ENCODE results near the gene CACHD1.
"Not testable (repeated sequence)": the region's sequence is repeated elsewhere in the genome, so short reads cannot be mapped to it uniquely, and the experiment has no call there.

Gene CACHD1

DNA sequence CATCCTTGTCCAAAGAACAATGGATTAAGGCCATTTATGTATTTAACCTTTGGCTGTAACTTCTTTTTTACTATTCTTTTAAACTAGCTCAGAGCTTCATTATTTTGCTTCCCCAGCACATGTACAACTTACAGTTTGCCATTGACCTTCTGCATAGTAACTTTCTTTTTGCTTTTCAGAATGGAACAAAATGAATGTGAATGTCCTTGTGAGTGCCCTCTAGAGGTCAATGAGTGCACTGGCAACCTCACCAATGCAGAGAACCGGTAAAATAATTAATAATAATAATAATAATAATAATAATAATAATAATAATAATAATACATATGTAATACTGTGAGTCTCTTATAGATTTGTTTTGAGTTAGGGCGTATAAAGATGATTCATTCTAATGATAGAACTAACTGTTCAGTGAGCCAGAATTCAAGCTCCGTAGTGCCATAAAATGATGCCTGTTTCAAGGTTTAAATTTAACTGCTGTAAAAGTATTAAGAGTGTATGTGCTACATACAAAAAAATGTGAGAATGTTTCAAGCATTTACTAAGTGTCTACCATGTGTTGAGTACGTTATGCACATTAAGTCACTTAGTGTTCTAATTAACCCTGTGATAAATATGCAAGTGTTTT is 205.9 kb downstream of the CACHD1 start:
- DNase-seq: no peak

DNA sequence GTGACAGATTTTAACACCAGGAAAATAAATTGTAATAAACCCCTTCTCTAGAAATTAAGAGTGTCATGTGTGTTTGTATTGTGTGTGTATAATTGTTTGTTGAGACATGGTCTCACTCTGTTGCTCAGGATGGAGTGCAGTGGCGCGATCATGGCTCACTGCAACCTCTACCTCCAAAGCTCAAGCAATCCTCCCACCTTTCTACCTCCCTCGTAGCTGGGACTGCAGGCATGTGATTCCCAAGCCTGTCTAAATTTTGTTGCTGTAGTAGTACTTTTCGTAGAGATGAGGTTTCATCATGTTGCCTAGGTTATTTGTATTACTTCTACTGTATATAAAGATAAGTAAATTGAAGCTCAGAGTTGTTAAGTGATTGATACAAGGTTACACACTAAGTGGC is 206.5 kb downstream of the CACHD1 start:
- no peak for DNase-seq

DNA sequence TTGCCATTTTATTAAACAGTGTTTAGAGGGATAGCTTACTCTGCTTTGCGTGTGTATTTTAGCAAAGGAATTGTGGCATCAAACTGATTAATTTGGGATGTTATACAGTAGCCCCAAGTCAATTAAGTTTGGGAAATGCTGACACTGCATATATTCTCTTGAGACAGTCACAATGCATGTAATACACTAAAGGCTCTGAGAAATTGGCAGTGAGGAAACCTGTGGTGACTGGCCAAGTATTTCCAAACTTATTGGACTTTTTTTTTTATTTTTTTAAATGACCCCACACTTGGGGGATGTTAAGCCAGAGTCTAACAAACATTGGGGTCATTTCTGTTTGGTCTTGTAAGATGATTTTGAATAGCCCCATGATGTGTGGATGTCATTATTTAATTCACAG is 207.6 kb downstream of the CACHD1 start:
- DNase-seq: no peak

DNA sequence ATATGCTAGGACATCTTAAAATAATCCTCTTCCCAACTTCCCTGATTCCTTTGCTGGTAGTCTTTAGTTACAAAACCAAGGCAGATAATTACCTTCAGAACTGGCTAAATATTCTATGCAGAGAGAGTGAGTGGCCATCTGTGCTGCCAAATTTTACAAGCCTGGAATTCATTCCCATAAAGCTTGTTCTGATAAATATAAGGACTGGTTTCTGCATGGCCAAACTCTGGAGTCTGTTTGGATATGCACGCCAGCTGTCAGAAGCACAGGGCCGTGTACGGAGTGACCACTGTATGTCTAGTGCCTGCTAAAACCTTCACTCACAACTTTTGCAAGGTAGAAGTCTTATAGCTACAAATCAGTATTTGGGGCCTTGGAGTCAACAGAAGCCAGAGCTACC is 208.4 kb downstream of the CACHD1 start:
- no peak for DNase-seq

DNA sequence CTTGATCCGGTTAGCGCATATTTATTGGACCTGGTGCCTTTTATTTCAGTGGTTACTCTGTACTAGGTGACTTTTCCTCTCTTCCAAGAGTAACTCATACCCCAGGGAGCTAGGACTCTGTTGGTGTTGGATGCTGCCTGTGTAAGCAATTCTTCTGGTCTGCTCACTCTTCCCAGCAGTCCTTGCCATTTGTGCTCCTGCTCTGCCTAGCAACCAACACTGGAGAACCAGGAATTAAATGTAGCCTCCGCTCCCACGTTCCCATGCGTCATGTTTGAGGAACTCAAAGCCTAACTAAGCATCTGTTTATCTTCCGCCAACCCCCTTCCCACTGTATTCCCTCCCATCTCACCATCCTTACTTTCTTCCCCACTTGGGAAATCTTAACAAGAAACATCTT is 209.2 kb downstream of the CACHD1 start:
- DNase-seq: no peak

DNA sequence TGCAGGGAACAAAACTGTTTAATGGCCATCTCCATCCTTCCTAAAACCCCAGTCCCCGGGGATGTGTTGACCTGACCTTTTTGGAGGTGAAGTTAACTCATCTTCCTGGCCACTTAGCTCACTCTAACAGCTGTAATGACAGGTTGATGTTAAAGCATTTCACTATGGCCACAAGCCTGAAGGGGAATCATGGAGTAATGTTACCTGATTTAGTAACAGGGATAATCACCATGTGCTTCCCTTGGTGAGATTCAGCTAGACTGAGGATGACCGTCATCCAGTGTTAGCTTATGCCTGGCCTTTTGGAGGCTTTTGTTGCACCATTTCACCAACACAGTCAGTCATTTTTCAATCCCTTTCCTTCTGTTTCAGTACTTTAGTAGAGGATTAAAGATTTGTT is 210.7 kb downstream of the CACHD1 start:
- no peak for DNase-seq

DNA sequence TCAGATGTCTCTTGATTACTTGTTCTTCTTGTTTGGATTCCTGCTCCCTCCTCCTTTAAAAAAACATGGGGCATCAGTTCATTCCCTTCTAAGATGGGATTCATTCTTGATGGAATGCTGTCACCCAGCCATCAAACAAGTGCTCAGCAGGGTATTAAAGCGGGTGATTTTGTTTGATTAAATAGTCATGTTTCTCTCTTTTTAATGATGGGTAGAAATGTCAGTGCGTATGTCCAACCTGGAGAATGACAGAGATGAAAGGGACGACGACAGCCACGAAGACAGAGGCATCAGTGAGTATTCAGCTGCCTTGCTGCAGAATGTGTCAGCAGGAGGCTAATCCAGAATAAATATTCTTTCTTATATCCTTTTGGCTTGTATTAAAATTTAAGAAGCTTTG is 211.1 kb downstream of the CACHD1 start:
- DNase-seq: no peak

DNA sequence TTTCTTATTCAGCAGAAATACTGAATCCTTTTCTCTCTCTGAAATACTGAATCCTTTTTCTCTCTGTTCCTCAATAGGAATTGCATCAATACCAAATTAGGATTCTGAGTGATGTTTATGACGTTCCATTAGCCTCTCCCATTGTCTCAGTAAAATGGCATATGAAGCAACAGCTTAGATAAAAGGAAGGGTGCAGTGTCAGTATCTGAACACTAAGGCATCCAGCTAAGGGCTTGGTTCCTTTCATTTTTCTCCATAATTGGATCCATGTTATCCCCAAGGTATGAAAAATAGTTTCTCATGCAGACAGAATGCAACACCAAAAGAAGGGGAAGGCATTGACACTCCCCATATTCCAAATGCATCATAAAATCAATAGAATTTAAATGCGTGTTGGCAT is 213.5 kb downstream of the CACHD1 start:
- DNase-seq: no peak

DNA sequence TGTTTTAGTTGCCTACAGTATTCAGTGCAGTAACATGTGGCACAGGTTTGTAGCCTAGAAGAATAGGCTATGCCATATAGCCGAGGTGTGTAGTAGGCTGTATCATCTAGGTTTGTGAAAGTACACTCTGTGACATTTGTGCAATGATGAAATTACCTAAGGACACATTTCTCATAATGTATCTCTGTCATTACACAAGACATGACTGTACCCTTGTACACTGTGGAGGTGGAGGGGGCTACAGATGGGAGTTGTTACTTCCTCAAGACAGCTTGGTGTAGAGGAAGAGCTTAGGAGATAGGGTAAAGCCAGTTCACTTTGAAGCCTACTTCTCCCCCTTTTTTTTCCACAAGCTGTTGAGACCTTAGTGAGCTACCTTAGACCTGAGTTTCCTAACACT is 215.3 kb downstream of the CACHD1 start:
- DNase-seq: no peak

DNA sequence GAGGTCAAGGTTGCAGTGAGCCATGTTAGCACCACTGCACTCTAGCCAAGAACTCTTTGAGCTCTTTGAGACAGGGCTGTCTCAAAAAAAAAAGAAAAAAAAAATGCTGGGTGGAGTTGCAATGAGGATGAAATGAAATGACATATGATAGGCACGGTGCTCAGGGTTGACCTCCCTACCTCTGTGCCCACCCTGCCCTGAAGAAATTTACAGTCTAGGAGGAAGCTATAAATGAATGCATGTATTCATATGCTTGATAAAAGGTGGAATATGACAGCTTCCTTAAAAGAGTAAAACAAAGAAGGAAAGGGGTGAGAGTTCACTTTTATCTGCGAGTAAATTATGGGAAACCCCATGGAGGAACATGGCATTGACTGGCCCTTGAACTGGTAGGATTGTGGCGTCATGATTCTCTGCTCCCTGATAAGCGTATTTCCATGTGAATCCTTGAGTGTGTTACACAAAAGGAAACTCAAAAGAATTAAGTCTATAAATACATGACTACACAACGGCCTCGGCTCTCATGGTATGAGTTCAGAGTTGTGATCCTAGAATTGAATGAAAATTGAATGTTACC is 215.9 kb downstream of the CACHD1 start:
- DNase-seq: no peak

DNA sequence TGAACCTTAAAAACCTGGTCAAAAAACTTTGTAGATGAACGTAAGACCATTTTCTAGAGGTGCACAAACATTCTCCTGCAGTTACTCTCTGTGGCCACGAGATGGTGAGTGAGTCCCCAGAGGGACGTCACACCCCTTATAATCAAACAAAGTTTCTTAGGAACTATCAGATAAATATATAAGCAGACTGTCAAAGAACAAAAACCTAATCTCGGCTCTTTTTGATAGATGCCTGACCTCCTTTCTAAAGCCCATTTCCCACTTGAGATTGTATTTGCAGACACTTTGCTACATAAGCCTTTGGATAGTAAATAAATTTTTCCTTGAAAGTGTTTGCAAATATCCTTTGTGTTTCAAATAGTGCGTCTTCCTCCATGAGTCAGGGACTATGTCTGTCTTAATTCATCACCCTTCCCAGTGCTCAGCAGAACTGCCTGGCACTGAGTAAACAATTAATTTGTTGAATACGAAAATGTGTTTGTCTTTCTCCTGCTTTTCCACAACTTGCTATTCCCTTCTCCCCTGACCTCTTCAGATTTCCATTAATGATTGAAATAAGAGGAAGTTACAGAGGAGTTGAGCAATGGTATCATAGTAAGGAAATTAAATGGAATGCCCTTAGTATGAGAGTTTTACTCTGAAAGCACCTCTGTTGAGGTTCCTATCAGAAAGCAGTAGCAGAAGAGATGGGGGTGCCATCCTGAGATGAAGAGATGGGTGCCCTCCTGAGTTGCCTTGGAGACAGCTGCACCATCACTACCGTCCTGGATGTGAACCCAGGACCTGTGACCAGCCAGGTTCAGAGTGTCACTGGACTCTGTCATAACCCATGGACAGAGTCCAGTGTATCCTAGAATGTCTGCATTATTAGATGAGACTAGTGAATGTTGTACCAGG is 217.1 kb downstream of the CACHD1 start:
- DNase-seq: no peak

DNA sequence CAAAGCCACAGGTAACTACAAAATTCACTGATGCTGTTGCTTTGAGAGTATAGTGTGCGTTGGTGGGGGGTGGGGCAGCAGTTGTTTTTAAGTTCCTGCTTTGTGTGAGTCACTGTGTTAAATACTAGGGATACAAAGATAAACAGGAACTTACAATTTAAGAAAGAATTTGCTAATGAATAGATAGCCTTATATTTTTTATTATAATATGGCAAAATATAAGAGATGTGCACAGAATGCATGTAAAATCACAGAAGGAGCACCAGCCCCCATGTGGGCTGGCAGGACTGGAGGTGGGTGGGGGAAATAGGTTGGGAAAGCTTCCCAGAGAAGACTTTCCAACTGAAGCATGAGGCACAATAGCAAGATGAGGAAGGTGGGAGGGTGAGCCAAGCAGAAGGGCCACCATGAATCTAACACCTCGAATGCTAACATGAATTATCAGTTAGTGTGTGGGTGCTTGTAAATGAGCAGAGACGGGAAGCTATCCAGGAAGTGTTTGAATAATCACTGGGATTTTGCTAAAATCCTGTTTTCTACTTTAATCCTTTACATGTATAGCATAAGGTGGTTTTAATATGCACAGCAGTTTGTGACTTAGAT is 217.9 kb downstream of the CACHD1 start:
- DNase-seq: no peak

DNA sequence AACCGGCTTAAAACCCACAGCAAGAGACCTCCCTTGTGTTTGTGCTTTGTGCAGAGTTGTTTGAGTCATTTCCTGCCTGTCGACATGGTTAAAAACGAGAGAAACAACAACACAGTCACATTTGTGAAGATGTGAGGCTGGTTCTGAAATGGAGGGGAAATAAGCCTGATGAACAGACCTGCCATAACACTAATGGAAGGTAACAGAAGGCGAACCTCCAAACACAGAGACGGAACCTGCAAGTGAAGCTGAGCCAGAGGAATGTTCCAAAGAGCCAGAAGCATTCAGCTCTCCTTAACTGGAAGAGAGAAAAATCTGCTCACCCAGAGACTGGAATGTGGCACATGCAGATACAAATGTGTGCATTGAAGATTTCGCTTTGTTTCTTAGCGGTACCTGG is 221.7 kb downstream of the CACHD1 start:
- DNase-seq: no peak

DNA sequence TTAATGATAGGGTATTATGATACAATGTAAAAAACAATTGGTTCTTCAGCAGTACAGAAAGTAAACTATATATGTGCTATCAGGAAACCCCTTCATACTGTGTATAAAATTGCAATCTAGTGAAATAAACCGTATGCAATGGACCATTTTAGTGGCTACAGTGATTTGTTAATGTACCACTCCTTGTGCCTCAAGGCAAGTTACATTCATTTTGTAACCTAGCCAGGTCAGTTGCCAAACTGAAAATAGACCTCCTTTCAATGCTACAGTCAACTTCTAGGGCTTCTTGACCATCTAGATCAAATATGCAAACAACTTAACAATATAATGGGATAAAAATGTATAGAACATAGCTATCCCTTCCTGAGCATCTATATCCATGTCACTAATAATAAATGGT is 223.0 kb downstream of the CACHD1 start:
- no peak for DNase-seq

DNA sequence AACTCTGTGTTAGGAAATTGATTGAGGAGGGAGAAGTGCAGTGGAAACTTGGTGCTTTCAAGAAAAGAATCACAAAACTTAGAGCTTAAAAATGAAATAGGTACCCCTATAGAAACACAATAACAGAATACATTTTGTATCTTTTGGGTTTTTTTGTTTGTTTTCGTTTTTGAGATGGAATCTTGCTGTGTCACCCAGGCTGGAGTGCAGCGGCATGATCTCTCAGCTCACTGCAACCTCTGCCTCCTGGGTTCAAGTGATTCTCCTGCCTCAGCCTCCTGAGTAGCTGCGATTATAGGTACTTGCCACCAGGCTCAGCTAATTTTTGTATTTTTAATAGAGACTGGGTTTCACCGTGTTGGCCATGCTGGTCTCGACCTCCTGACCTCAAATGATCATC is 223.5 kb downstream of the CACHD1 start:
- DNase-seq: no peak

DNA sequence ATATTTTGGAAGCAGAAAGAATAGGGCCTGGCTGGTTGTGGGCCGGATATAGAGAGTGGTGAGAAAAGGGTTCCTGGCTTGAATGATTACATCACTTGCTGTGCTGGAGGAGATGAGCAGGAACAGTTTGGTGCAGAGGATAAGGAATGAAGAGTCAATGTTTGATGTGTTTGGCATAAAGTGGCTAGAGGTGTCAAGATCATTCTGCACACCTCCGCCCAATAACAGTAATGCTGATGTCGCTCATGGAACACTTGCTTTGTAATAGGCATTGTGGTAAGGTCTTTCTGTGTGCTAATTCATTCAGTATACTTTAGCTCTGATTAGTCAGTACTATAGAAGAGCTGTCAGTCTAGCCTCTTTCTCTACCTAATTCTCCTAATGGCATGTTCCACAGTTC is 226.9 kb downstream of the CACHD1 start:
- no peak for DNase-seq

DNA sequence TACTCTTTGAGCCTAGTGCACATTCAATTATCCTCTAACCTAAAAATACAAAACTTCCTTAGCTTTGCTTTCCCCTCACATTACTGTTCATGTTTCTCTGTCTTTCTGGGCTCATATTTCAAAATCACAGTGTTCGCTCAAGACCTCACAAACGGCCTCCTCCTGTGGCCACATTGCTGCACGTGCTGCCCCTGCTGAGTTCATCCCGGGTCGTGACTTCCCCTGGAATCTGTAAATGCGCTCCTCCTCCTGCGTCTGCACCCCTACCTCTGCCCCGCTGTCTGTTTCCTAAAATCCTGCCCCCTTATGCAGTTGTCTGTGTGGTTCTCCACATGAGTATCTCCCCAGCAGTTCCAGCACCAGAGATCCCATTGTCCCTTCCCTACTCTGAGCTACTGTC is 229.4 kb downstream of the CACHD1 start:
- DNase-seq: no peak

DNA sequence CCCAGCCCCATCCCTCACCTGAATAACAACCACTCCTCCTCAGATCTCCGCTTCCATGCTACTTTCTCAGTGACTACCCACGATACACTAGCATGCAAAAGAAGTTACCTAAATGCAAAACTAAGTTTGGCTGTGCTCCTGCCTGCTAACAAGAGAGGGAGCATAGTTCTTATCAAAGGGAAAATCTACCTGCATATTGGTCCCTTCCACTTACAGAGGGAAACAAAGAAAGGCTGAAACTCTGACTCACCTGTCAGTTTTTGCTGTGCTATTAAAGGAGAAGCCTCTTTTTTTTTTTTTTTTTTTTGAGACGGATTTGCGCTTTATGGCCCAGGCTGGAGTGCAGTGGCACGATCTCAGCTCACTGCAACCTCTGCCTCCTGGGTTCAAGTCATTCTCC is 231.1 kb downstream of the CACHD1 start:
- no peak for DNase-seq

DNA sequence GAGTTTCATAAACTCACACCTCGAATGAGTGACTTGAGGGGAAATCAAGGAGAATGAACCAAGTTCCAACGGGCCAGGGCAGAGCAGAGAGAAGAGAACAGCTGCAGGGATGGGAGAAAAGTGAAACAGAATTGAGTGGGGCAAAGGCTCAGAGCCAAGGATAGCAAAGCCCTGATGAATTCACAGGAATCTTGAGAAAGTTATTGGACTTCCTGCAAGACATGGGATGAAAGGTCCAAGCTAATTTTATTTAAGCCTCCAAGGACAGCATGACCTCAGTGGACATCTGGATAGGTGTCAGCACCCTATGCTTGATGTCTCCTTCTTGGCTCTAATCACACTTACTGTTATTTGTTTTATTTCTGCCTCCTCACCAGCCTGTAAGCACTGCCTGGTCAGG is 232.0 kb downstream of the CACHD1 start:
- DNase-seq: no peak

DNA sequence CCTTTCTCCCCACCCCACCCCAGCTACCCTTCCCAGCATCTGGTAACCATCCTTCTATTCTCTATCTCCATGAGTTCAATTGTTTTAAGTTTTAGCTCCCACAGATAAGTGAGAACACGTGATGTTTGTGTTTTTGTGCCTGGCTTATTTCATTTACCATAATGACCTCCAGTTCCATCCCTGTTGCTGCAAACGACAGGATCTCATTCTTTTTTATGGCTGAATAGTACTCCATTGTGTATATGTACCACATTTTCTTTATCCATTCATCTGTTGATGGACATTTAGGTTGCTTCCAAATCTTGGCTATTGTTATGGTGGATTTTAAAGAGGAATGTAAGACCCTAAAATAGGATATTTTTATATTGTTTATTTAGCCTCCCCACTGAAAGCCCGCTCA is 232.7 kb downstream of the CACHD1 start:
- not testable (repeated sequence) for DNase-seq

DNA sequence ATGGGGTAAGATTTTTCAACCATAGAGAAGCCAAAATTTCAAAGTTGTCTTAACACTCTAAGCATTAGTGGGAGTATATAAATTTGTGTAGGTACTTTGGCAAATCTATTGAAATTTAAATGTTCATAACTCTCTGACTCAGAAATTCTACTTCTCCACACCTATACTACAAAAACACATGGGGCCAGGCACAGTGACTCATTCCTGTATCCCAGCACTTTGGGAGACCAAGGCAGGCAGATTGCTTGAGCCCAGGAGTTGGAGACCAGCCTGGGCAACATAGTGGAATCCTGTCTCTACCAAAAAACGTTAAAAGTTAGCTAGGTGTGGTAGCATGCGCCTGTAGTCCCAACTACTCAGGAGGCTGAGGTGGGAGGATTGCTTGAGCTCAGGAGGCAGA is 233.7 kb downstream of the CACHD1 start:
- no peak for DNase-seq

DNA sequence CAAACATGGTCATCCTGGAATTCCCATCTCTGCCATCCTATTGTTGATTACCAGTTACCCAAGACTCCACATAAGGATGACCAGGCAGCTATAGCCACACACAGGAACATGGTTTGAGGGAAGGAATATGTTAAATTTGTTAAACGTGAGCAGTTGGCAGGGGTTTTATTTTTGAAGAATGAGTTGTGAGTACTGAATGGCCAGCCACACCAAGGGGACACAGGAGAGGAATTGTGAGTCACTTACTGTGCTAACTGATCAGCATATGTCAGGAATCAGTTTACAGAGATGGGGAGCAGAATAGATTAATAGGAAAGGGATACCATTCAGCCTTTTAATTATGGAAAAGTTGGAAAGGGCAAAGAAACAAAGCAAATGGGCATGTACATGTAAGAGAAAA is 235.7 kb downstream of the CACHD1 start:
- no peak for DNase-seq

DNA sequence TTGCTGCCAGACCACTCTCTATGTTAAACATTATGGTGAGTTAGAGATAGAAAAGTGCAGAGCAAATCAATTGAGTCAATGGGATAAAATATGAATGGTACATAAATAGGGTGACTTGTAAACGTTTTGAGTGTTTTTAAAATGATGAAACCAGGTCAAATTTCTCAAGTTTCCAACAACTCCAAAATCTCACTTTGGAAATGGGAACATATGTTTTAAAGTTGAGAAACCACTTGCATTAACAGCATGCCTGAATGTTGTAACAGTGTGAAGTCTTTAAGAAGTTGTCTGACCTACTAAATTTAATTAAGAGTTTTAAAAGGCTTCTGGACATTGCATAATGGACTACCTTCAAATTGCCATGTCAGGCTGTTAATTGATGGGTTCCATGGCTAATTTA is 241.3 kb downstream of the CACHD1 start:
- DNase-seq: no peak

DNA sequence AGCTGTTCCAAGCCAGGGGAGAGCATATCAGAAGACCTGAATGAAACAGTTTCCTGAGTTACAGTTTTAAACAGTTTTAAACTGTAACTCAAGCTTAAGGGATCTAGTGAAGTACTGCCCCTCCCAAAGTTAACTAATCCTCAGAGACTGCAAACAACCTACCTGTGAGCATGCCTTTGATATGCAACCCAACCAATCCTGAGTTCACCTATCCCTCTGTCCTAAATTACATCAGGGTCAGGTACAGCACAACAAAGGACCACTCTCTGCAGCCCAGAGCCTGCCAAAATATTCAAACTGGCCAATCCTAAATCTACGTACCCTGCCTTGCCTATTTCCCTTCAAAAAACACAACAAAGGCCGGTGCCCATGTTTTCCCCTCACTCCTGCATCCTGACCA is 242.1 kb downstream of the CACHD1 start:
- no peak for DNase-seq
